Measurements from ENCODE around the gene RAB11B.
"Not testable (repeated sequence)": the region's sequence is repeated elsewhere in the genome, so short reads cannot be mapped to it uniquely, and the experiment has no call there.

RAB11B gene

GRCh38 chr19:8370176-8371010 is 19.8 kb upstream of the RAB11B start:
- no peak for DNase-seq (ENCODE audit: low read depth in 2 of 3, low spot score in 1 of 3)

DNA sequence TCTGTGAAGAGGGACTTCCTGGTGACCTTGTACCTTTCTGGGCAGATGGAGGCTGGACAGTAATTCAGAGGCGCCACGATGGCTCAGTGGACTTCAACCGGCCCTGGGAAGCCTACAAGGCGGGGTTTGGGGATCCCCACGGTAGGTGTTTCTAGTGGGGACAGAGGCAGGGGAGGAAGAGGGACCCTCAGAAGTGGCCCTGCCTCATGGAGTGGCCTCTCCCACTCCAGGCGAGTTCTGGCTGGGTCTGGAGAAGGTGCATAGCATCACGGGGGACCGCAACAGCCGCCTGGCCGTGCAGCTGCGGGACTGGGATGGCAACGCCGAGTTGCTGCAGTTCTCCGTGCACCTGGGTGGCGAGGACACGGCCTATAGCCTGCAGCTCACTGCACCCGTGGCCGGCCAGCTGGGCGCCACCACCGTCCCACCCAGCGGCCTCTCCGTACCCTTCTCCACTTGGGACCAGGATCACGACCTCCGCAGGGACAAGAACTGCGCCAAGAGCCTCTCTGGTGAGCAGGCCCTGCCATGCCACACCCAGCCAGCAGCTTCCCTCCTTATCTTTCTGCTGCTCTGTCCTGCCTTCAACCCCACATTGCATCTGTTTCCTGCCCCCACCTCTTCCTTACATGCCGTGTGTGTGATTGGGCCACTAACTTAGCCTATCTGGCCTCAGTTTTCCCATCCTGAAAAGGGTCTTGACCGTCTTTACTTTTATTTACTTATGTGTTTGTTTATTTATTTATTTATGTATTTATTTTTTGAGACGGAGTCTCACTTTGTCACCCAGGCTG is 19.0 kb upstream of the RAB11B start:
- no peak for DNase-seq (ENCODE audit: low read depth in 2 of 3, low spot score in 1 of 3)

DNA sequence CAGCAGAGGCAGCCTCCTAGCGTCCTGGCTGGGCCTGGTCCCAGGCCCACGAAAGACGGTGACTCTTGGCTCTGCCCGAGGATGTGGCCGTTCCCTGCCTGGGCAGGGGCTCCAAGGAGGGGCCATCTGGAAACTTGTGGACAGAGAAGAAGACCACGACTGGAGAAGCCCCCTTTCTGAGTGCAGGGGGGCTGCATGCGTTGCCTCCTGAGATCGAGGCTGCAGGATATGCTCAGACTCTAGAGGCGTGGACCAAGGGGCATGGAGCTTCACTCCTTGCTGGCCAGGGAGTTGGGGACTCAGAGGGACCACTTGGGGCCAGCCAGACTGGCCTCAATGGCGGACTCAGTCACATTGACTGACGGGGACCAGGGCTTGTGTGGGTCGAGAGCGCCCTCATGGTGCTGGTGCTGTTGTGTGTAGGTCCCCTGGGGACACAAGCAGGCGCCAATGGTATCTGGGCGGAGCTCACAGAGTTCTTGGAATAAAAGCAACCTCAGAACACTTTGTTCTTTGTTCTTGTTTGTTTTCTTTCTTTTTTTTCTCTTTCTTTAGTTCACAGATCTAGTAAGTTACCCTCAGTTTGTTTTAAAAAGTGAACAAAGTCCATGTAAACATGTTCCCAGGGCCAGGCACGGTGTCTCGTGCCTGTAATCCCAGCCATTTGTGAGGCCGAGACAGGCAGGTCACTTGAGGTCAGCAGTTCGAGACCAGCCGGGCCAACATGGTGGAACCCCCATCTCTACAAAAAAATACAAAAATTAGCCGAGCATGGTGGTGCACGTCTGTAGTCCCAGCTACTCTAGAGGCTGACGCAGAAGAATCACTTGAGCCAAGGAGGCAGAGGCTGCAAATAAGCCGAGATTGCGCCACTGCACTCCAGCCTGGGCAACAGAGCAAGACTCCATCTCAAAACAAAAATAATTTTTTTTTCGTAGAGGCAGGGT is 16.0 kb upstream of the RAB11B start:
- DNase-seq (ENCODE audit: low read depth in 2 of 3, low spot score in 1 of 3) = no peak

DNA sequence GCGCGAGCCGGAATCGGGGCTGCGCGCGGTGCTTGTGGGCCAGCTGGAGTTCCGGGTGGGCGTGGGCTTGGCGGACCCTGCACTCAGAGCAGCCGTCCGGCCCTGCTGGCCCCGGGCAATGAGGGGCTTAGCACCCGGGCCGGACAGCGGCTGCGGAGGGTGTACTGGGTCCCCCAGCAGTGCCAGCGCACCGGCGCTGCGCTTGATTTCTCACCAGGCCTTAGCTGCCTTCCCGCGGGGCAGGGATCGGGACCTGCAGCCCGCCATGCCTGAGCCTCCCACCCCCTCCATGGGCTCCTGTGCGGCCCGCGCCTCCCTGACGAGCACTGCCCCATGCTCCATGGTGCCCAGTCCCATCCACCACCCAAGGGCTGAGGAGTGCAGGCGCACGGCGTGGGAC is 14.4 kb upstream of the RAB11B start:
- not testable (repeated sequence) for DNase-seq (ENCODE audit: low read depth in 2 of 3, low spot score in 1 of 3)

DNA sequence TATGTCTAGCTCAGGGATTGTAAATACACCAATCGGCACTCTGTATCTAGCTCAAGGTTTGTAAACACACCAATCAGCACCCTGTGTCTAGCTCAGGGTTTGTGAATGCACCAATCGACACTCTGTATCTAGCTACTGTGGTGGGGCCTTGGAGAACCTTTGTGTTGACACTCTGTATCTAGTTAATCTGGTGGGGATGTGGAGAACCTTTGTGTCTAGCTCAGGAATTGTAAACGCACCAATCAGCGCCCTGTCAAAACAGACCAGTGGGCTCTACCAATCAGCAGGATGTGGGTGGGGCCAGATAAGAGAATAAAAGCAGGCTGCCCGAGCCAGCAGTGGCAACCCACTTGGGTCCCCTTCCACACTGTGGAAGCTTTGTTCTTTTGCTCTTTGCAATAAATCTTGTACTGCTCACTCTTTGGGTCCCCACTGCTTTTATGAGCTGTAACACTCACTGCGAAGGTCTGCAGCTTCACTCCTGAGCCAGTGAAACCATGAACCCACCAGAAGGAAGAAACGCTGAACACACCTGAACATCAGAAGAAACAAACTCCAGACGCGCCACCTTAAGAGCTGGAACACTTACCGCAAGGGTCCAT is 13.7 kb upstream of the RAB11B start:
- DNase-seq (ENCODE audit: low read depth in 2 of 3, low spot score in 1 of 3) = not testable (repeated sequence)

DNA sequence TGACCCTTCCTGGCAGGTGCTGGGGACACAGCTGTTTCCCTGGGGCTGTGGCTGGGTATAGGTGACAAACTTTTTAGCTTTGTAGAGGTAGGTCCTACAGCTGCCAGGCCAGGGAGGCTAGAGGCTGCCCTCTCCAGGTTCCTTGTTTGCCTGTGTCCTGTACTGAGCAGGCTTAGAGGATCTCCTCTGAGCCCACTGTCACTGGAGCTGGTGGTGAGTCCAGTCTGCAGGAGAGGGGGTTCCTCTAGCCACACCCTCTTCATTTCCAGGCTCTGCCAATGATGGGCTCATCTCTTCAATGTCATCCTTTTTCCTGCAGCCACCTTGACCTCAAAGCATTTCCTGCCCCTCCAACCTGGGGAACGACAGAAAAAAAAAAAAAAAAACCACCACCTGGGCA is 12.6 kb upstream of the RAB11B start:
- DNase-seq (ENCODE audit: low read depth in 2 of 3, low spot score in 1 of 3) = no peak

DNA sequence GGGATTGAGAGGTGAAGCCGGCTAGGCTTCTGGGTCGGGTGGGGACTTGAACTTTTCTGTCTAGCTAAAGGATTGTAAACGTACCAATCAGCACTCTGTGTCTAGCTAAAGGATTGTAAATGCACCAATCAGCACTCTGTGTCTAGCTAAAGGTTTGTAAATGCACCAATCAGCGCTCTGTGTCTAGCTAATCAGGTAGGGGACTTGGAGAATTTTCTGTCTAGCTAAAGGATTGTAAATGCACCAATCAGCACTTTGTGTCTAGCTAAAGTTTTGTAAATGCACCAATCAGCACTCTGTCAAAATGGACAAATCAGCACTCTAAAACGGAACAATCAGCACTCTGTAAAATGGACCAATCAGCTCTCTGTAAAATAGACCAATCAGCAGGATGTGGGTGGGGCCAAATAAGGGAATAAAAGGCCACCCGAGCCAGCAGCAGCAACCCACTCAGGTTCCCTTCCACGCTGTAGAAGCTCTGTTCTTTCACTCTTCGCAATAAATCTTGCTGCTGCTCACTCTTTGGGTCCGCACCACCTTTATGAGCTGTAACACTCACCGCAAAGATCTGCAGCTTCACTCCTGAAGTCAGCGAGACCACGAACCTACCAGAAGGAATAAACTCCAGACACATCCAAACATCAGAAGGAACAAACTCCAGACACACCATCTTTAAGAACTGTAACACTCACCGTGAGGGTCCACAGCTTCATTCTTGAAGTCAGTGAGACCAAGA is 10.8 kb upstream of the RAB11B start:
- DNase-seq (ENCODE audit: low read depth in 2 of 3, low spot score in 1 of 3) = not testable (repeated sequence)

- not testable (repeated sequence) for DNase-seq (ENCODE audit: low read depth in 2 of 3, low spot score in 1 of 3)
These were observed 5.6 kb upstream of the RAB11B start for GRCh38 chr19:8384569-8384968.

DNA sequence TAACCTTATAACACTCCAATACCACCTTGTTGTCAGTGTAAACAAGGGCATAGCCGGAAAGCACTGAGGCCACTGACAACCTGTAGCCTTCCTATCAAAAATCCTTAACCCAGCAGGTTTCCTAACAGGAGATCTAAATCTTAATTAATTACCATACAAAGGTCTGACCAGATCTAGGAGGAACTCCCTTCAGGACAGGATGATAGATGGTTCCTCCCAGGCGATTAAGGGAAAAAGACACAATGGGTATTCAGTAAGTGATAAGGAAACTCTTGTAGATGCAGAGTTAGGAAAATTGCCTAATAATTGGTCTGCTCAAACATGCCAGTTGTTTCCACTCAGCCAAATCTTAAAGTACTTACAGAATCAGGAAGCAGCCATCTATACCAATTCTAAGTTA is 5.1 kb upstream of the RAB11B start:
- not testable (repeated sequence) for DNase-seq (ENCODE audit: low read depth in 2 of 3, low spot score in 1 of 3)

- not testable (repeated sequence) for DNase-seq (ENCODE audit: low read depth in 2 of 3, low spot score in 1 of 3)
These were observed 4.6 kb upstream of the RAB11B start for GRCh38 chr19:8385566-8385965.

DNA sequence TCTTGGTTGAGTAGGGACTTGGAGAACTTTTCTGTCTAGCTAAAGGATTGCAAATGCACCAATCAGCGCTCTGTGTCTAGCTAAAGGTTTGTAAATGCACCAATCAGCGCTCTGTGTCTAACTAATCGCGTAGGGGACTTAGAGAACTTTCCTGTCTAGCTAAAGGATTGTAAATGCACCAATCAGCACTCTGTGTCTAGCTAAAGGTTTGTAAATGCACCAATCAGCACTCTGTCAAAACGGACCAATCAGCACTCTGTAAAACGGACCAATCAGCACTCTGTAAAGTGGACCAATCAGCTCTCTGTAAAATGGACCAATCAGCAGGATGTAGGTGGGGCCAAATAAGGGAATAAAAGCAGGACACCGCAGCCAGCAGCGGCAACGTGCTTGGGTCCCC is 3.7 kb upstream of the RAB11B start:
- DNase-seq (ENCODE audit: low read depth in 2 of 3, low spot score in 1 of 3) = not testable (repeated sequence)

DNA sequence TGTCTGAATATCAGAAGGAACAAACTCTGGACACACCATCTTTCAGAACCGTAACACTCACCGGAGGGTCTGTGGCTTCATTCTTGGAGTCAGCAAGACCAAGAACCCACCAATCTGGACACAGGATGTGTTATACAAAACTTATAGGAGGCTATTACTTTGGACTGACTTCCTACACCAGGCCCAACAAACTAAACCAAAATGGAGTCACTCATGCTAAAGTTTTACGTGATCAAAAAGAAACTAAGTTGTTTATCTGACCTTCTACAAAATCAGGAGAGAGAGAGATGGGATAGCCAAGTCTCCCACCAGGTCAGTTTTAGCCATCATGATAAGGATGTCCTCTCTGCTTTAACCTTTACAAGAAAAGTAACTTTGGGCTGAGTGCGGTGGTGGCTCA is 3.2 kb upstream of the RAB11B start:
- DNase-seq (ENCODE audit: low read depth in 2 of 3, low spot score in 1 of 3) = no peak

DNA sequence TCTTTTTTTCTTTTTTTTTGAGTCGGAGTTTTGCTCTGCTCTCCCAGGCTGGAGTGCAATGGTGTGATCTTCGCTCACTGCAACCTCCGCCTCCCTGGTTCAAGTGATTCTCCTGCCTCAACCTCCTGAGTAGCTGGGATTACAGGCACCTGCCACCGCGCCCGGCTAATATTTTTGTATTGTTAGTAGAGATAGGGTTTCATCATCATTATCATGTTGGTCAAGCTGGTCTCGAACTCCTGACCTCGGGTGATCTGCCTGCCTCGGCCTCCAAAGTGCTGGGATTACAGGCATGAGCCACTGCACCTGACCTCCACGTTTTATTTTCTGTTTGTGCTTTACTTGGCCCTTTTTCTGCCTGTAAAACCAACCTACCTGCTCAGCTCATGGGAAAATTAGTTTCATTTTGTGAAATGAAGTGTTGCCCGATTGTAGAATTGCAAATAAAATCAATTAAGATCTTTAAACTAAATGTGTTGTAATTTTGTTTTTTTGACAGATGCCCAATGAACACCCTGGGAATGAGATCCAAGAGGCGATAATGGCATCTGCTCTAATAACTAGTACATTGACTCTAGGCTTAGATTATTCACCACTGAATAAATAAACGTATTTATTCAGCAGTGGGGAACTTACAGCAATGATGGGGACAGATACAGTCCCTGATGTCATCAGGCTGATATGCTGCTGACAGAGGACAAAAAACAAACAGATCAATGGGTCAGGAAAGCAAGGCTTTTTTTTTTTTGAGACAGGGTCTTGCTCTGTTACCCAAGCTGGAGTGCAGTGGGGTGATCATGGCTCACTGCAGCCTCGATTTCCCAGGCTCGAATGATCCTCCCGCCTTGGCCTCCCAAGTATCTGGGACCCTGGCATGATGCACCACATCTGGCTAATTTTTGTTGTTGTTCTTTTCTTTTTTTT is 2.2 kb upstream of the RAB11B start:
- no peak for DNase-seq (ENCODE audit: low read depth in 2 of 3, low spot score in 1 of 3)

DNA sequence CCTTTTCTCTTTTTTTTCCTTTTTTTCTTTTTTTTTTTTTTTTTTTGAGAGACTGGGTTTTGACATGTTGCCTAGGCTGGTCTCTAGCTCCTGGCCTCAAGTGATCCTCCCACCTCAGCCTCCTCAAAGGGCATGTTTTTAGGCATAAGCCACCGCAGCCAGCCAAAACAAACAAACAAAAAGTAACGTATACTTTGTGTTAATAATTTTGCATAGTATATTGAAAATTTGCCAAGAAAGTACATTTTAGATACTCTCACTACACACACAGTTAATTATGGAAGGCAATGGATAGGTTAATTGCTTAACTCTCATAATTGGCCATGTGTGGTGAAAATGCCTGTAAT is 1.6 kb upstream of the RAB11B start:
- no peak for DNase-seq (ENCODE audit: low read depth in 2 of 3, low spot score in 1 of 3)

GRCh38 chr19:8390617-8390981 is 439 bp downstream of the RAB11B start:
- DNase-seq (ENCODE audit: low read depth in 2 of 3, low spot score in 1 of 3) = peak; percentile 92 to 99 (median 96)

DNA sequence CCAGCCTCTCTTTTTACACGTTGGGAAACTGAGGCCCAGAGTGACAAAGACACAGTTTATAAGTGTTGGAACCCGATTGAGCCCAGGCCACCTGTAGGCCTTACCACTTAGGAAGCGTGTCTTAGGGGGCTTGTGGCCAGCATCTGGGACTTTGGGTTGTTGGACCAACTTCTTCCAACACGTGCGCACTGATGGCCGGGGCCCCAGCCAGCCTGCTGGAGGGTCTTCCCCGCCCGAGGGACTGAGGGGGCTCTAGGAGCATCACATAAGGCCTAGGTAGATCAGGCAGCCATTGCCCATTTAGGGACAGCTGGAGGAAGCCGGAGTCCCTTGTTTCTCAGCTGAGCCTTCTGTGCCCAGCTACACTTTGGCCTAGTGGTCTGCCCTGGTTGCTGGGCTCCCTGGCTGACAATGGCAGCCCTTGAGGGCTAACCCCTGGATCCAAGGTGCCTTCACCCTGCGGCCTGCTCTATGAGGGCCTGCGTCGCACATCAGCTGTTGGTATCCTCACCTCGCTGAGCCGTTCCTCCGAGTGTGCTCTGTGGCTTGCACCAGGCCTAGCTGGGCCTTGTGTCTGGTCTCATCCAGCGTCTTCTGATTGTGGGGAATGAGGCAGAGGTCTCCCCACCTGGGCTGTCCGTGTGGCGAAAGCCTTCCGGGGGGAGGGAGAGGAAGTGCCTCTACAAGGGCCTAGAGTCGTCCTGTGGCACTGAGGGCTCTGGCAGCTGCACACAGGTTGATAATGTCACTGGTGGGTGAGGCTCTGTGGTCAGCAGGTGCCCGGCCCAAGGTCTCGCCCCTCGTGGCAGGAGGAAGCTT is 1.2 kb downstream of the RAB11B start:
- DNase-seq (ENCODE audit: low read depth in 2 of 3, low spot score in 1 of 3) = no peak

DNA sequence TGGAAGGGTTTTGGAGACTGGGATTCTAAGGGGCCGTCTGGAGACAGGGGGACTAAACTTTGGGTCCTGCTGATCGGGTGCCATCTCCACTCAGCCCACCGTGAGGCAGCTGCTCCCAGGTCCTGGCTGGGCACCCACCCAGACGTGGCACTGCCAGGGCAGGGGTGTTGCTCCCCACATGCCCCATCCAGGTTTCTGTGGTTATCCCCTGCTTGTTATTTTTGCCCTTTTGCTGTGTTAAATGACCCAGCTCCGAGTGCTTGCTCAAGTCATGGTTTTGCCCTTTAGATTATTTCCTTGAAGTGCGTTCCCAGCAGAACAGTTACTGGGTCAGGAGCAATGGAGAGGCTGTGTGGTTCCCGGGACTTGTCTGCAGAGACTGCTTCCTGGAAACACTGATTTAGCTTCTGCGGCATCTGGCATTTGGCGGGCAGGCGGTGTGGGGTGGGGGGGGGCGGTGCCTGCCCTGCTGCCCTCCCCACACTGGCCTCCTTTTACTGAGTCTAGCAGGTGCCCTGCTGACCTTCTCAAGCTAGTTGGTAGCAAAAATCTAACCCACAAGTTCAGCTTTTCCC is 1.9 kb downstream of the RAB11B start:
- no peak for DNase-seq (ENCODE audit: low read depth in 2 of 3, low spot score in 1 of 3)
